Peyer's patch (tissue), 4 donors: ENCODE data around the gene ASCL3.

ENCODE experiments used
- POLR2A ChIP-seq, 2 donors: fragments of 450-650 bp; IDR thresholded peaks; one replicate each; pipeline ENCODE4 v1.5.1; 2017; ENCODE audit warnings: antibody characterized with exemption in 2 of 2, mild to moderate bottlenecking in 2 of 2, moderate library complexity in 2 of 2
- TF ChIP-seq, protein P1 (sequence below), 6 experiments: fragments of 450-650 bp in 4 of 6; fragments of 200-600 bp in 2 of 6; sonication (generic) in 1 of 6; IDR thresholded peaks; one replicate each; pipeline ENCODE4 v1.5.1; 2017 to 2019; ENCODE audit warnings: antibody characterized with exemption in 6 of 6, mild to moderate bottlenecking in 3 of 6, moderate library complexity in 1 of 6

- TF ChIP-seq, protein P1, sequence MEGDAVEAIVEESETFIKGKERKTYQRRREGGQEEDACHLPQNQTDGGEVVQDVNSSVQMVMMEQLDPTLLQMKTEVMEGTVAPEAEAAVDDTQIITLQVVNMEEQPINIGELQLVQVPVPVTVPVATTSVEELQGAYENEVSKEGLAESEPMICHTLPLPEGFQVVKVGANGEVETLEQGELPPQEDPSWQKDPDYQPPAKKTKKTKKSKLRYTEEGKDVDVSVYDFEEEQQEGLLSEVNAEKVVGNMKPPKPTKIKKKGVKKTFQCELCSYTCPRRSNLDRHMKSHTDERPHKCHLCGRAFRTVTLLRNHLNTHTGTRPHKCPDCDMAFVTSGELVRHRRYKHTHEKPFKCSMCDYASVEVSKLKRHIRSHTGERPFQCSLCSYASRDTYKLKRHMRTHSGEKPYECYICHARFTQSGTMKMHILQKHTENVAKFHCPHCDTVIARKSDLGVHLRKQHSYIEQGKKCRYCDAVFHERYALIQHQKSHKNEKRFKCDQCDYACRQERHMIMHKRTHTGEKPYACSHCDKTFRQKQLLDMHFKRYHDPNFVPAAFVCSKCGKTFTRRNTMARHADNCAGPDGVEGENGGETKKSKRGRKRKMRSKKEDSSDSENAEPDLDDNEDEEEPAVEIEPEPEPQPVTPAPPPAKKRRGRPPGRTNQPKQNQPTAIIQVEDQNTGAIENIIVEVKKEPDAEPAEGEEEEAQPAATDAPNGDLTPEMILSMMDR (IDR thresholded peaks at IDR 0.05): no peak
- TF ChIP-seq POLR2A (IDR thresholded peaks at IDR 0.05): no peak
These were observed 44.6 kb upstream of the ASCL3 start for GRCh38 chr11:8987446-8987845.
